ENCODE measurements around the gene VASP. TPM values are rescaled to one million over a fixed set of nuclear protein-coding genes. Genes with fewer than 3 reads are reported as not detected.

VASP gene
- total and polyA plus RNA-seq, 2 experiments from 2014 or later, result 60.3 to 147 TPM

- TF ChIP-seq CTCF (conservative IDR thresholded peaks at IDR 0.05; ENCODE audit: low read depth in 2 of 2) (no peak), EZH2 (IDR thresholded peaks at IDR 0.05; ENCODE audit: low read depth, unreplicated experiment) (no peak), EZH2phosphoT487 (IDR thresholded peaks at IDR 0.05; ENCODE audit: unreplicated experiment) (no peak), STAT1 (IDR thresholded peaks at IDR 0.05; ENCODE audit: unreplicated experiment) (no peak), REST (IDR thresholded peaks at IDR 0.05; ENCODE audit: unreplicated experiment) (no peak), ZNF331 (CRISPR knock-in tag; IDR thresholded peaks at IDR 0.05; ENCODE audit: low read depth) (no peak), ETS1 (IDR thresholded peaks at IDR 0.05) (no peak), ZNF114 (CRISPR knock-in tag; IDR thresholded peaks at IDR 0.05) (no peak), JUNB (IDR thresholded peaks at IDR 0.05; ENCODE audit: unreplicated experiment) (no peak), NANOG (IDR thresholded peaks at IDR 0.05; ENCODE audit: borderline replicate concordance) (no peak), POLR2AphosphoS5 (IDR thresholded peaks at IDR 0.05; ENCODE audit: low read depth) (no peak), CREB1 (CRISPR knock-in tag; IDR thresholded peaks at IDR 0.05; ENCODE audit: low read depth) (no peak), ZNF462 (CRISPR knock-in tag; IDR thresholded peaks at IDR 0.05) (no peak)
- Mint-ChIP-seq H3K27me3 (ENCODE audit: insufficient read depth, low read depth, poor library complexity) (peaks cover 2% of the 10 kb centered on the region), H3K4me3 (no peak overlapping the region), H3K4me1 (peaks cover 22% of the 10 kb centered on the region), H3K27ac (no peak overlapping the region), H3K9me3 (no peaks in the 10 kb centered on the region), H3K36me3 (ENCODE audit: low read depth) (no peaks in the 10 kb centered on the region)
- Histone ChIP-seq H3K9me2 (ENCODE audit: insufficient read depth) (no peaks in the 10 kb centered on the region), H3F3A (replicated peaks; ENCODE audit: low read depth) (0 out of 2 replicates have a peak, but pooled peaks cover 6% of the 10 kb centered on the region), H2AFZ (no peak overlapping the region), H3K36me3 (ENCODE audit: insufficient read depth) (no peaks in the 10 kb centered on the region), H3K27ac (ENCODE audit: low read depth) (no peak overlapping the region), H3K4me2 (no peak overlapping the region), H4K20me1 (replicated peaks; ENCODE audit: insufficient read depth) (peaks cover 3% of the 10 kb centered on the region; the same call in 1 of the 2 replicates), H3K27me3 (ENCODE audit: insufficient read depth) (no peaks in the 10 kb centered on the region), H3K4me3 (no peak overlapping the region), H3K4me1 (ENCODE audit: insufficient read depth) (peaks cover 22% of the 10 kb centered on the region), H3K79me2 (replicated peaks; ENCODE audit: insufficient read depth) (peaks cover 35% of the 10 kb centered on the region)
- DNase-seq (ENCODE audit: low spot score) (no peak), ATAC-seq (no peak)
These were observed 67.9 kb downstream of the VASP start for GRCh38 chr19:45575216-45575615.

Data from GM23338 (cell line).